Activated B cell treated with CpG ODN at 0.5 μM for 24 hours (primary cell): ENCODE measurements around the gene KIR2DL3. TPM values are rescaled to one million over a fixed set of nuclear protein-coding genes. Genes with fewer than 3 reads are reported as not detected.

Experiments
- ATAC-seq: fragments of 200-7000 bp; cut with Tn5 transposase; one replicate; pipeline ENCODE4 v1.10.0; 2021; ENCODE audit warnings: low read depth, mild to moderate bottlenecking, moderate library complexity
- CTCF ChIA-PET: fragments of 350-600 bp; sonication (Branson Sonifier 250); formaldehyde crosslinking; loops from one replicate; lab custom pipeline; 2021; ENCODE audit warnings: antibody characterized with exemption; lab: Charles Lee
- POLR2A ChIA-PET: fragments of 350-600 bp; sonication (Branson Sonifier 250); formaldehyde crosslinking; loops from one replicate; lab custom pipeline; 2021; ENCODE audit warnings: antibody characterized with exemption; lab: Charles Lee
- DNase-seq: peaks from one replicate; pipeline ENCODE4 v3.0.0; 2022
- H3K27ac Mint-ChIP-seq: one replicate; pipeline ENCODE4 v1.8.0; 2020; ENCODE audit warnings: mixed read lengths
- H3K27me3 Mint-ChIP-seq: one replicate; pipeline ENCODE4 v1.8.0; 2021; ENCODE audit warnings: mixed read lengths
- H3K36me3 Mint-ChIP-seq: one replicate; pipeline ENCODE4 v1.8.0; 2021; ENCODE audit warnings: low read depth, mixed read lengths
- H3K4me1 Mint-ChIP-seq: one replicate; pipeline ENCODE4 v1.8.0; 2021; ENCODE audit warnings: mixed read lengths
- H3K4me3 Mint-ChIP-seq: one replicate; pipeline ENCODE4 v1.8.0; 2020; ENCODE audit warnings: mild to moderate bottlenecking, mixed read lengths
- H3K9me3 Mint-ChIP-seq: one replicate; pipeline ENCODE4 v1.8.0; 2020; ENCODE audit warnings: mixed read lengths
- CTCF ChIP-seq: fragments of 200-600 bp; IDR thresholded peaks from one replicate; pipeline ENCODE4 v1.8.0; 2022; ENCODE audit warnings: antibody characterized with exemption, mild to moderate bottlenecking
- intact Hi-C: fragments of 100-400 bp; cut with micrococcal nuclease; formaldehyde crosslinking; loops from one replicate; pipeline ENCODE4 v1.15.1; 2024
- total RNA-seq: library from RNA; stranded (reverse); gene quantifications from 2 replicates; pipeline ENCODE4 v1.2.3, GENCODE V29; 2022

KIR2DL3 gene
- total RNA-seq, 1 donor from 2014 or later = not detected

GRCh38 chr19:54790711-54791110 is 52.4 kb downstream of the KIR2DL3 start:
- peaks cover 9% of the 10 kb centered on the region for H3K27me3 Mint-ChIP-seq
- no peak overlapping the region for H3K4me3 Mint-ChIP-seq
- ATAC-seq = no peak
- CTCF ChIA-PET = no interaction called here
- no peak for DNase-seq
- no peak overlapping the region for H3K27ac Mint-ChIP-seq
- intact Hi-C loops = no loop called here
- H3K4me1 Mint-ChIP-seq = peaks cover 11% of the 10 kb centered on the region
- POLR2A ChIA-PET = no interaction called here
- H3K36me3 Mint-ChIP-seq = no peaks in the 10 kb centered on the region
- TF ChIP-seq CTCF = no peak
- H3K9me3 Mint-ChIP-seq = no peaks in the 10 kb centered on the region

- ChIA-PET CTCF (no interaction called here), POLR2A (no interaction called here)
- no peak overlapping the region for H3K4me3 Mint-ChIP-seq
- H3K36me3 Mint-ChIP-seq = no peaks in the 10 kb centered on the region
- peaks cover 16% of the 10 kb centered on the region for H3K4me1 Mint-ChIP-seq
- intact Hi-C loops = no loop called here
- H3K27me3 Mint-ChIP-seq = peaks cover 5% of the 10 kb centered on the region
- TF ChIP-seq CTCF = no peak
- DNase-seq = no peak
- no peaks in the 10 kb centered on the region for H3K9me3 Mint-ChIP-seq
- no peak for ATAC-seq
- no peak overlapping the region for H3K27ac Mint-ChIP-seq
Observed at GRCh38 chr19:54791476-54791875, 53.2 kb downstream of the KIR2DL3 start.

GRCh38 chr19:54792814-54793213 is 54.5 kb downstream of the KIR2DL3 start:
- ChIA-PET POLR2A (no interaction called here), CTCF (interaction anchor here (0.6 kb wide), 1 partner anchor 139 kb away, joined by 3 read pairs; no protein-coding TSS in a partner anchor)
- H3K9me3 Mint-ChIP-seq = no peaks in the 10 kb centered on the region
- H3K4me1 Mint-ChIP-seq = peaks cover 16% of the 10 kb centered on the region
- no peak for DNase-seq
- peak overlapping the region; percentile 73 for H3K4me3 Mint-ChIP-seq
- H3K27me3 Mint-ChIP-seq = peaks cover 4% of the 10 kb centered on the region
- H3K36me3 Mint-ChIP-seq = no peaks in the 10 kb centered on the region
- ATAC-seq = no peak
- H3K27ac Mint-ChIP-seq = peak overlapping the region; percentile 5
- intact Hi-C loops = no loop called here
- no peak for TF ChIP-seq CTCF

GRCh38 chr19:54795758-54796157 is 57.4 kb downstream of the KIR2DL3 start:
- no peak for TF ChIP-seq CTCF
- H3K4me1 Mint-ChIP-seq = peaks cover 16% of the 10 kb centered on the region
- ChIA-PET POLR2A (no interaction called here), CTCF (no interaction called here)
- H3K27ac Mint-ChIP-seq = no peak overlapping the region
- H3K36me3 Mint-ChIP-seq = no peaks in the 10 kb centered on the region
- H3K27me3 Mint-ChIP-seq = peaks cover 7% of the 10 kb centered on the region
- no peak overlapping the region for H3K4me3 Mint-ChIP-seq
- DNase-seq (no peak), ATAC-seq (no peak)
- intact Hi-C loops = no loop called here
- H3K9me3 Mint-ChIP-seq = no peaks in the 10 kb centered on the region

Other genes starting within 250 kb of the KIR2DL3 start
- gene LAIR2, start 235.7 kb upstream of the KIR2DL3 start, total RNA-seq = not detected in 2 replicates
- 0.22 TPM in 1 of 2 replicates, not detected in the other for gene LILRA2, start 164.7 kb upstream of the KIR2DL3 start, total RNA-seq
- 0.11 and 0.15 TPM in 2 replicates for gene LILRA1, start 144.9 kb upstream of the KIR2DL3 start, total RNA-seq
- gene LILRB1, start 108.0 kb upstream of the KIR2DL3 start, total RNA-seq = 142 and 171 TPM in 2 replicates
- 0.76 and 1.4 TPM in 2 replicates for gene LILRB4, start 75.5 kb upstream of the KIR2DL3 start, total RNA-seq
- gene KIR3DL3, start 14.1 kb upstream of the KIR2DL3 start, total RNA-seq = not detected in 2 replicates
- not detected in 2 replicates for gene KIR2DL1, start 31.3 kb downstream of the KIR2DL3 start, total RNA-seq
- not detected in 2 replicates for gene KIR2DL4, start 65.1 kb downstream of the KIR2DL3 start, total RNA-seq
- not detected in 2 replicates for gene KIR3DL1, start 78.0 kb downstream of the KIR2DL3 start, total RNA-seq
- not detected in 2 replicates for gene KIR2DS4, start 94.2 kb downstream of the KIR2DL3 start, total RNA-seq
- not detected in 2 replicates for gene KIR3DL2, start 111.9 kb downstream of the KIR2DL3 start, total RNA-seq
- gene FCAR, start 135.7 kb downstream of the KIR2DL3 start, total RNA-seq = 0.20 TPM in 1 of 2 replicates, not detected in the other
- gene NCR1, start 167.6 kb downstream of the KIR2DL3 start, total RNA-seq = not detected in 2 replicates
- gene NLRP7, start 209.0 kb downstream of the KIR2DL3 start, total RNA-seq = 0.27 and 0.33 TPM in 2 replicates
- gene NLRP2, start 227.9 kb downstream of the KIR2DL3 start, total RNA-seq = 28.9 and 31.7 TPM in 2 replicates